NOMO-1 treated with dmso at 0.1 percent for 144 hours (cell line): Measurements from ENCODE around the gene RAET1L.
"Not testable (repeated sequence)": the region's sequence is repeated elsewhere in the genome, so short reads cannot be mapped to it uniquely, and the experiment has no call there.

ENCODE experiments used
- DNase-seq: peaks from one replicate; lab custom pipeline; 2025; ENCODE audit not compliant: unreplicated experiment; lab: John Stamatoyannopoulos, UW

RAET1L gene

DNA sequence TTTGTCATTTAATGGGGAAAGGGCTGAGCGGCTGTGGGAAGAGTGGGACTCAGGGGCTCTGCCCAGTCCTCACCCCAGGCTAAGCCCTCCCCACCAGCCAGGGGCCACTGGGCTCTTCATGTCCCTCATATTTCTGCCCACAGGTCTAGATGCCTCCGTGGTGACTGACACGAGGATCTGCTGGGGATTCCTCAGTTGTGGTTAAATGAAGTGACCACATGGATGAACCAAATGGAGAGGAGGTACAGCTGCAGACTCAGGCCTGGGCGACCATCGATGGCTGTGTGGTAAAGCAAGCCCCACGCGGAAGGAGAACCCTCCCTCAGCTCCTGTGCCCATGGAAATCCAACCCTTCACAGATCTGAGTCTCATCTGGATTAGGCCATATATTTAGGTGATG is 29.4 kb downstream of the RAET1L start:
- no peak for DNase-seq

DNA sequence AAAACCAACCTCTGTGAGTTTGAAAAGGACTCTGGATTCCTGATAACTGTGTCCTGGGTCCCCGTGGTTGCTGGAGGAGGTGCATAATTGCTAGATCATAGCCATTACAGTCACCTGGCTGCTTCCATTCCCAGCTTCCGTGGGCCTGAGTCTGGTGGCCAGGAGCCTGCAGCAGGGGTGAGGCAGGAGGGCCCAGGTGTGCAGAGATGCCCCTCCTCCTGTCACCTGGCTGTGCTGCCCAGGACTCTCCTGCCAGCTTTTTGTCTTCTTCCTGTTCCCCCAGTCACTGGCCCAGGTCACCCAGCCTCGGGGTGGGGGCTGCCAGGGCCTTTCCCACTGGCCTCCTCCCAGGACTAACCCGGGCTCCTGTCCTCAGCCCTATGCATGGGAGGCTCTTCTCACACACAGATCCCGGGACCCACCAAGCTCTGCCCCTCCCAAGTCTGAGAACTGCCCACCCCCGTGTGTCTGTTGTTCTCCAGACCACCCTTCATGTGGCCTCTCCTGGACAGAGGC is 30.0 kb downstream of the RAET1L start:
- DNase-seq = no peak

DNA sequence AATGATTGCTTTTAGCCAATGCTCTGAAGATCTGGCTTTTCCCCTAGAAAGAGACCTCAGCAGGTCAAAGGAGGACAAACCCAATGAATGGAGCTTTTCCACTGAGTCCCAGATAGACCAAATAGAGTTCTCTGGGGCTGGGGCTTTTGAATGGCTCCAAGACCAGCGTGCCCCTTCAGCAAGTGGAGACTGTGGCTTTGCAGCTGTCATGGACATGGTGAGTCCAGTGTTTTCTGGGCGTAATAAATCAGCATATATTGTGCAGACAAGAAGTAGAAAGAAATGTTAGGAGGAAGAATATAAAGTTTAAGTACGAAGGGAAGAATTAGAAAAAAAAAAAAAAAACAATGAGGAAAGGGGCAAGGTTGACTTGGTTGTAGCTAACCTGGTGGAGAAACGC is 33.5 kb downstream of the RAET1L start:
- no peak for DNase-seq

DNA sequence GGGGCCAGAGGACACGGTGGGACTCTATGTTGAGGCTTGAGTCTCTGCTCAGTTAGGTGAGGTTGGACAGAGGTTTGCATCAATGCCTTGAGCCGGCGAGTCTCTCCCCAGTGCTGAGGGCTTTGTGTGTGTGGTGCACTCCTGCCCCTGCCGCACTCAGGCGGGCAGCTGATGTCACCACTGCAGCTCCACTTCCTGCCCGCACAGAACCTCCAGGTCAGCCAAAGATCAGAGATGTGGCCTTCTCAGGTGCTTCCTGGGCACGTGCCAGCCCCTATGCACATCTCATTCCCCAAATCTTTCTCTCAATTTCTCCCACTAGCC is 33.9 kb downstream of the RAET1L start:
- DNase-seq = not testable (repeated sequence)

DNA sequence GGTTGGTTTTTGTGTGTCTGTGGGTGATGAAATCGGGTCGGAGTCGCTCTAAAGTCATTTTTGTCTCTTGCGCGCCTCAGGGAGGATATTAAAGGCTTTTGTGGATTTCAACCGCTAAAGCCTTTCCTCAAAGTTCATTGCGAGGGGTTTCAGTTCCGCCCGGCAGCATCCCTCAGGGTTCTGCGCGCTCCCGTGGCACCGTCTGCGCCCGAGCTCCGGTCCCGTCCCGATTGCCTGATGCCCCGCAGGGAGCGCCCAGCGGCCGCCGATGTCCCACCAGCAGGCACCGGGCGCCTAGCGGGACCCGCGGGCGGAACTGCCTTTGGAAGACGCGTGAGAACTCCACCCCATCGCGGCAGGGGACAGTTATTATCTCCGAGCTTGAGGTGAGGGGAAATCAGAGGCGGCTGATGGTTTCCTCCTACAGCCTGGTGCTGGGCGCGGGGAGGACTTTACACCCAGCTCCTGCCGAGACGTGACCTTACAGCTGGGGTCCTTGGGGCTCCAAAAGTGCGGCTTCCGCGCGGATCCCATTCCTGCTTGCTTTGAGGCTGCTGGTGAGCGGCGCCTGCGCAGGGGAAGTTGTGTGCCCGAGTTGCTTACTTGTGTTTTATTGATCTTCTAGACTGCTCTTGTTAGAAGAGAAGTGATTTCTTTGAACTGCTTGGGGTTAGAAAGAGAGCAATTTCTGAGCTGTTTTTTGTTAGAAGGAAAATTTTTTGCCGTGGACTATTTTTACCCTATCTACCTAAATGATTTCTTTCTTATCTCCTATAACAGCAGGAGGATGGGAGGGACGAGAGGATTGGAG is 34.5 kb downstream of the RAET1L start:
- peak; percentile 23 for DNase-seq

DNA sequence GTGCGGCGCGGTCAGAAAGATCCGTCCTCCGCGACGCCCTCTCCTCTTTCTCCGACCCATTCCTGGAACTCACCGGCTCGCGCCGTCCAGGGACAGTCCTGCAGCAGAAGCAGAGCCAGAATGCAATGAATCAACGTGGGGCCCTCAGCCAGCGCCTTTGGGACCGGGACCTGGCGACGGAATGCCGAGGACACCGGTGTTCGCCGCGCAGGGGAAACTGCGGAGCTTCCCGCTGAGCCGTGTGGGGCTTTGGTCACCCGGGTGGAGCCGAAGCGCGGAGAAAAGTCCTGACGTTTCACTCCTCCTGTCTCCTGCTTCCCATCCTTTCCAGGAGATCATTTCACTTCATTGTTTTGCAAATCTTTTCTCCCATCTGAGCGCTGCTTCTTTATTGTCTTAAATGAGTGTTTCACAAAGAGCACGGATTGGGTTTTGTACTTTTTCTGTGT is 35.1 kb downstream of the RAET1L start:
- no peak for DNase-seq

DNA sequence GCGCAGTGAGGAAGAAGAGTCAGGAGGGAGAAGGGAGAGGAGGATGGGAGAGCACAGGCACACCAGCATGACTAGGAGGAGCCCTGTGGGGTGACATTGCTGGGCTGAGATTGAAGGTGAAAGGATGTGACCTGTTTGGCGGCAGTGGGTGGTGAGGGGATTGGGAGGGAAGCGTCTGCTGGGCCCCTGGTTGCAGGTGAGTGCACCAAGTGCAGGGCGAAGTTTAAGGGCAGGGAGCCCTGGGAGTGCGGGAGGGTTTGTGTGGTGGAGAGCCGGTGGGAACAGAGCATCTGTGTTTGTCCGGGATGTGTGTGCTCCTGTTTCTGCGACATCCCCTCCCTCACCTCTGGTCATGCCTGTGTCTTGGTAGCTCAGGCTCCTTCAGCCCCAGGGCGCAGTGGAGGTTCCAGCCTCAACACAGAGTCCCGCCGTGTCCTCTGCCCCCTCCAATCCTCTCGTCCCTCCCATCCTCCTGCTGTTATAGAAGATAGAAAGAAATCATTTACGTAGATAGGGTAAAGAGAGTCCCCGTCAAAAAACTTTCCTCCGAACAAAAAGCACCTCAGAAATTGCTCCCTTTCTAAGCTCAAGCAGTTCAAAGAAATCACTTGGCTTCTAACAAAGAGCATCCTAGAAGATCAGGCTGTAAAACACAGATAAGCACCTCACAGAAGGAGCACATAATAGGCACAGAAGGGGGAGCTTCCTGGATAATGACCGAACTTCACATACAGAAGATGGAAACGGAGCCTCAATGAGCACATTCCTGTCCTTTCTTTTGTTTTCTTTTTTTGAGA is 36.6 kb downstream of the RAET1L start:
- no peak for DNase-seq

DNA sequence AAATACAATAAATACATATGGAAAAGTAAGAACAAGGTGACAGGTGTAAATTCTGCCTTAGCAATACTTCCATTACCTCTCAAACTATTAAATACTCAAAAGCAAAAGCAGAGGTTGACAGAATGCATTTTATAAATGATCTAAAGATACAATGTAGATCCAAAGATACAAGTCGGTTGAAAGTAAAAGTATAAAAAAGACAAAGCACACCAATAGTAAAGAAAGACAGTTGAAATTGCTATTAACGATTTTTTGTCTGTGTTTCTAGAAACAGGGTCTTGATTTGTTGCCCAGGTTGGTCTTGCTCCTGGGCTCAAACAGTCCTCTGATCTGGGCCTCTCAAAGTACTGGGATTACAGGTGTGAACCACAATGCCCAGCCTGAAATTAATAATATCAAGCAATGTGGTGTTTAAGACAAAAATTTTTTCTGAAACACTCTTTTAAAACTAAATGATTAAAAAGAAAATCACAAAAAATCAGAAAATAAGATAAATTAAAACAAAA is 37.7 kb downstream of the RAET1L start:
- DNase-seq = no peak

DNA sequence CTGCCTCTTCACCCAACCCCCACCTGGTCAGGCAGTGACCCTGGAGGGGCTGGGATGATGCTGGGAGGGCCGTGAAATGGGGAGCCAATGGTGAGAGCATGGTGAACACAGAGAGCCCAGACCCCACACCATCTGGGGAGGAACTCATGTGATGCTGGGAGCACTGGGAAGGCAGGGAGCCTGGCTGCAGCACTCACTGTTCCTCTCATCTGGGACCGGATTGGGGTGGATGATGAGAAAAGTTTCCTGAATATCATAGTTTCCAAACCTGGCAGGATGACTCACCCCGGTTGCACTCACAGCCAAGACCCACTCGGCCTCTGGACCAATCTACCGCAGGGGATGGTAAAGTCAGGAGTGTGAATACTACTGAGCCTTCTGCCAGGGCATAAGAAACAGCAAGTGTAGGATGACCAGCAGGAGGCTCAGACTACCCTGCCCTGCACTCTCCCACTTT is 39.8 kb downstream of the RAET1L start:
- no peak for DNase-seq

DNA sequence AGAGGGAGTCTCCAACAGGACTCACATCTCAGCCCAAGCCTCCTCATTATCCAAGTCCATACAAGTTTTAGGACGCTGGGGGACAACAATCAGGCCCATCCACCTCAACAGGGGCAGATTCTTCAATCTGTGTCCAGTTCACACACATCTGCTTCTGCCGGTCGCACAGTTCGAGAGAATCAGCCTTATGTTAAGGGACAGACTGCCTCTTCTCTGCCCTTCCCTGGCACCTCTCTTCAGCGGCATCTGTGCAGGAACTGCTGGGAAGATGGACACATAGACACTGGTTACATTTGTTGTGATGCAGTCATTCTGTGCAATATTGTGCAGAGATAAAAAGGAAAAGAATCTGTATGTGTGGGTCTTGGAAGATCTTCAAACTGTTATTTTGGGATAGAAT is 40.6 kb downstream of the RAET1L start:
- DNase-seq = no peak

DNA sequence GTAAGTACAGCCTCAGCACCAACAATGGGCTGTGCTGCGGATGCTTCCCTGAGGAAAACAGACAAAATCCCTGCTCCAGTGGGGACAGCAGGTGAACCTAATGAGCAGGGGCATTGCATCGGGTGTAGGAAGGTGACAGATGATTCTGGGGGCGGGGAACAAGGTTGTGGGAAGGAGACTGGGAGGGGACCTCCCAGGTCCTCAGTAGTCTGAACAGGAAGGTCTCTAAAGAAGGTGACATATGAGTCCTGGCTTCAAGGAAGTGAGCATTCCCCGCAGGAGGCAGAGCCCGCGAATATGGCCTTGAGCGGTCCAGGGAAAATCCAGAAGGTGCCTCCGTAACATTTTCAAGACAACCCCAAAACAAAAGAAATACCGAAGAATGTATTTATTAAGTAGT is 42.2 kb downstream of the RAET1L start:
- DNase-seq = no peak

DNA sequence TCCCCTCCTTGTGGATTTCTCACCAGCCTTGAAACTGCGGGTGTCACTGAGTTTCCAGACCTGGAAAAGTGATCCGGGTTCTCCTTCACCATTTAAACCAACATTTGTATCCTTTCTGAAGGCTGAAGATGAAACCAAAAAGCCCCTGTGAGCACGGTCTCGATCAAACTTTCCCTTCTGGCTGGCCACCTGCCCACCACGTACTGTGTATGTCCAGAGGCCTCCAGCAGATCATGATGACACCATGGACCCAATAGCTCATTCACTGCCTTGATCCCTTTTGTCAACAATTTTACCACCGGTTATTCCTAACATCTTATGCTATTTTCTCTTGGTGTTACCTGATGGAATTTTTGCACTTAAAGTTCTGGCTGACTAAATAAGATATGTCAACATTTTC is 46.0 kb downstream of the RAET1L start:
- no peak for DNase-seq

DNA sequence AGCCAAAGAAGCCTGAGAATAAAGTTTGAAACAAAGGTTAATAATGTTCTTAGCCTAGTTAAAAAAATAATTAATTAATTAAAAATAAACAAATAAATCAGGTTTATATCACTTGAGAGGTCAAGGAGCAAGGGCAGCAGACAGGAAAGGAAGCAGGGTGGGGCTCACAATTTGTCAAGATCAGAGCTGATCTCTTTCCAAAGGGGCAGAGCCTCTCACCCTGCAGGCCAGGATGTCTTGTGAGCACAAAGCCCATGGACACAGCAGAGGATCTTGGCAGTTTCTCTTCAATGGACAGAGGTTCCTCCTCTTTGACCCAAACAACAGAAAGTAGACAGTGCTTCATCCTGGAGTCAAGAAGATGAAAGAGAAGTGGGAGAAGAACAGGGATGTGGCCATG is 46.7 kb downstream of the RAET1L start:
- DNase-seq = no peak

DNA sequence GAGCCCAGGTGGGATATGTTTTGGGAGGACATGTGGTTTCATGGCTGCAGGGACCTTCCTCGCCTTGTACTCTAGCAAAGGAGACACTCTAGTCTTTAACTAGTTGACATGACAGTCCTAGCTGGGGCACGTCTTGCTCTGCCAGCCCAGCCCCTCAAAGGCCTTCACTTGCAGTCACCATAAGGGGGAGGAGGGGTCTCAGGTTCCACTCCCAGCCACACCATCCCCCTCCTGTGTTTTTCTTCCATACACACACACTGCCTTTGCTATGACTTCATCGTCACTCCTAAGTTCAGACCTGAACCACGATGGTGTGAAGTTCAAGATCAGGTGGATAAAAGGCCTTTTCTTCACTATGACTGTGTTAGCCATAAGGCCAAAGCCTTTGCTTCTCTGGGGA is 48.1 kb downstream of the RAET1L start:
- no peak for DNase-seq

DNA sequence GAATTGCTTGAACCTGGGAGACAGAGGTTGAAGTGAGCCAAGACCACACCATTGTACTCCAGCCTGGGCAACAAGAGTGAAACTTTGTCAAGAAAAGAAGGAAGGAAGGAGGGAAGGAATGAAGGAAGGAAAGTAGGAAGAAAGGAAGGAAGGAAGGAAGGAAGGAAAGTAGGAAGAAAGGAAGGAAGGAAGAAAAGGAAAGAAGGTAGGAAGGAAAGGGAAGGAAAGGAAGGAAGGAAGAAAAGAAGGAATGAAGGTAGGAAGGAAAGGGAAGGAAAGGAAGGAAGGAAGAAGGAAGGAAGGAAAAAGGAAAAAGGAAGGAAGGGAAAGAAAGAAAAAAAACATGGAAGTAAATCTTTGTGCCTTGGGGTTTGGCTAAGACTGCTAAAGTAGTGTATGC is 49.9 kb downstream of the RAET1L start:
- DNase-seq = no peak

DNA sequence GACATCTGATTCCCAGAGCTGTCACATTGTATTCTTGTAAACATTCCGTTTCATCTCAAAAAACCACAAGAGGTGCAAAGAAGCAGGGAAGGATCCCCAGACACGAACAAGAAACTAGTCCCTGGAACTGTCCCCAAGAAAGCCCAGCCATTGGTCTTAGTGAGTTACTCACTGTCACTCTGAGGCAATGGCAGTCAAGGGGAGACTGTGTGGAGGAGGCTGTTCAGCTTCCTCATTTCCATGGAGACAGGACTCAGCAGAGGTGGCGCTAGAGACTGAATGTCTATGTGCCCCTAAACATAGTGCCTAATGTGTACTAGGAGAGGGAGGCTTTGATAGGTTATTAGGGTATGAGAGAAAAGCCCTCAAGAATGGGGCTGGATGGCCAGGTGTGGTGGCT is 50.5 kb downstream of the RAET1L start:
- DNase-seq = no peak

DNA sequence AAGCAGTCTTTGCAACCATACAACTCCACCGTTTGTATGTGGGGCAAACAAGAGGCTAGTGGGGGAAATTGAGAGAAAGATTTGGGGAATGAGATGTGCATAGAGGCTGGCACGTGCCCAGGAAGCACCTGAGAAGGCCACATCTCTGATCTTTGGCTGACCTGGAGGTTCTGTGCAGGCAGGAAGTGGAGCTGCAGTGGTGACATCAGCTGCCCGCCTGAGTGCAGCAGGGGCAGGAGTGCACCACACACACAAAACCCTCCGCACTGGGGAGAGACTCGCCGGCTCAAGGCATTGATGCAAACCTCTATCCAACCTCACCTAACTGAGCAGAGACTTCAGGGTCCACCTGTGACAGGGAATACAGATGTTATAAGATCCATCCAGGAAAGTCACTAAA is 50.9 kb downstream of the RAET1L start:
- not testable (repeated sequence) for DNase-seq

DNA sequence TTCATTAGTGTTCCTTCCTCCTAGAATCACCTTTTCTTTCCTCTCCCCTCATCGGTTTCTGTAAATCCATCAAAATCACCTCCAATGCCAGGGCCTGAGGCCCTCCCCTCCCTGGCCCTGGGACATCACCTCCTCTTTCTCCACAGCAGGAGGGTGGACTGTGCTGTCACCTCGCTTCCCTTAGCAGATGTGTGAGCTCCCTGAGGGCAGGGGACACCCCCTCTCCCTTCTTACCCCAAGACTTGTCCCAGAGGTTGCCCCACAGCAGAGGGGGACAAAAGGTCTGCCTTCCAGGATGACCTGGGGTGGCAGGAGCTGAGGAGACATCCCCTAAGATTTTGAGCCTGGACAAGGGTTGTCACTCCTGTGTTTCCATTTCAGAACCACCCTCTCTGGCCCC is 55.7 kb downstream of the RAET1L start:
- no peak for DNase-seq

DNA sequence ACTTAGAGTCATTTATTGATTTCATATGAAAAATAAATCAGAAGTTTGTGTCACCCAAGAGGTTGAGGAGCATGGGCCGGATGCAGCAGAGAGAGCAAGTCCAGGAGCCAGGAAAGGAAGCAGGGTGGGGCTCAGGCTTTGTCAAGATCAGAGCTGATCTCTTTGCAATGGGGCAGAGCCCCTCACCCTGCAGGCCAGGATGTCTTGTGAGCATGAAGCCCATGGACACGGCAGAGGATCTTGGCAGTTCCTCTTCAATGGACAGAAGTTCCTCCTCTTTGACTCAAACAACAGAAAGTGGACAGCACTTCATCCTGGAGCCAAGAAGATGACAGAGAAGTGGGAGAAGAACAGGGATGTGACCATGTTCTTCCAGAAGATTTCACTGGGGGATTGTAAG is 56.4 kb downstream of the RAET1L start:
- DNase-seq = not testable (repeated sequence)
